Keratinocyte (primary cell): ENCODE results near the gene UBE2F.

Experiments
- CTCF ChIP-seq, 3 experiments: IDR thresholded peaks in 1 of 3; conservative IDR thresholded peaks in 1 of 3; optimal IDR thresholded peaks in 1 of 3; 2 replicates in 2 of 3; 3 replicates in 1 of 3; pipeline versions ENCODE3 to v1.5.1; 2011; ENCODE audit warnings: low read length in 3 of 3, mild to moderate bottlenecking in 3 of 3, moderate library complexity in 2 of 3, control low read depth in 1 of 3, inconsistent platforms in 1 of 3; ENCODE audit not compliant: insufficient read depth in 2 of 3; ENCODE audit errors: extremely low read depth in 1 of 3
- EZH2 ChIP-seq: IDR thresholded peaks from one replicate; pipeline ENCODE4 v1.6.1; 2012; ENCODE audit warnings: inconsistent platforms, mild to moderate bottlenecking, low read length, moderate library complexity

DNA sequence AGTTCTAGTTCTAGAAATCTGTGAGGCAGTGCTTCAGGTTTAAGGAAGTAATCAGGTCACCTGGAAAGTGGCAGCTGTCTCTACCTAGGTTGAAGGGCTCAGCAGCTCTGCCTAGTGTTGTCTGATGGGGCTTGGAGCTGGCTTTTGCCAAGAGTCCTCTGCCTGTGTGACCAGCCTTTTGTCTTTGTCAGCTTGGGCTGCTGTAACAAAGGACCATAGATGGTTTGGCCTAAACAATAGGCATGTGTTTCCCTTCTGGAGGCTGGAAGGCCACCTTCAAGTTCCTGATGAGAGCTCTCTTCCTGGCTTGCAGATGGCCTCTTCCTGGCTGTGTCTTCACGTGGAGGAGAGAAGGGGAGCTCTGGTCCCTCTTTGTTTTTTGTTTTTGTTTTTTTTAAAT lies 13.3 kb downstream of the UBE2F start:
- TF ChIP-seq EZH2 (no peak), CTCF (optimal IDR thresholded peaks at IDR 0.05 in 1 of 3, IDR thresholded peaks at IDR 0.05 in 1 of 3, conservative IDR thresholded peaks at IDR 0.05 in 1 of 3; ENCODE audit: extremely low read depth in 1 of 3, insufficient read depth in 2 of 3, low read length in 3 of 3) (no peak)
